ENCODE measurements around the gene TP53AIP1.

TP53AIP1 gene

GRCh38 chr11:128938156-128938885, 4.3 kb downstream of the TP53AIP1 start:
- Histone ChIP-seq H3K36me3 (ENCODE audit: insufficient read depth, insufficient read length, low read length) (no peaks in the 10 kb centered on the region), H3K9ac (ENCODE audit: insufficient read length, low read depth) (no peak overlapping the region), H3K9me3 (ENCODE audit: insufficient read depth, low read length) (no peaks in the 10 kb centered on the region), H3K27me3 (ENCODE audit: insufficient read depth, insufficient read length) (no peaks in the 10 kb centered on the region), H3K4me3 (ENCODE audit: insufficient read length, low read depth) (no peak overlapping the region), H3K4me1 (ENCODE audit: insufficient read depth, insufficient read length) (peaks cover 2% of the 10 kb centered on the region)
- DNase-seq (ENCODE audit: low read depth, low spot score): no peak
- TF ChIP-seq ZNF274 (IDR thresholded peaks at IDR 0.05; ENCODE audit: low read depth, low read length) (no peak), YY1 (IDR thresholded peaks at IDR 0.05; ENCODE audit: insufficient read depth, insufficient read length) (no peak), SUZ12 (IDR thresholded peaks at IDR 0.05; ENCODE audit: extremely low read depth, insufficient read depth, insufficient read length) (no peak)

- no peaks in the 10 kb centered on the region for H3K27me3 ChIP-seq (ENCODE audit: insufficient read depth, insufficient read length)
- peaks cover 2% of the 10 kb centered on the region for H3K4me1 ChIP-seq (ENCODE audit: insufficient read depth, insufficient read length)
- no peaks in the 10 kb centered on the region for H3K36me3 ChIP-seq (ENCODE audit: insufficient read depth, insufficient read length, low read length)
- TF ChIP-seq ZNF274 (IDR thresholded peaks at IDR 0.05; ENCODE audit: low read depth, low read length): no peak
- no peak for TF ChIP-seq YY1 (IDR thresholded peaks at IDR 0.05; ENCODE audit: insufficient read depth, insufficient read length)
- TF ChIP-seq SUZ12 (IDR thresholded peaks at IDR 0.05; ENCODE audit: extremely low read depth, insufficient read depth, insufficient read length): no peak
- H3K9ac ChIP-seq (ENCODE audit: insufficient read length, low read depth): no peak overlapping the region
- DNase-seq (ENCODE audit: low read depth, low spot score): no peak
- H3K9me3 ChIP-seq (ENCODE audit: insufficient read depth, low read length): no peaks in the 10 kb centered on the region
- no peak overlapping the region for H3K4me3 ChIP-seq (ENCODE audit: insufficient read length, low read depth)
These were observed 5.2 kb downstream of the TP53AIP1 start for GRCh38 chr11:128937480-128937879.

DNA sequence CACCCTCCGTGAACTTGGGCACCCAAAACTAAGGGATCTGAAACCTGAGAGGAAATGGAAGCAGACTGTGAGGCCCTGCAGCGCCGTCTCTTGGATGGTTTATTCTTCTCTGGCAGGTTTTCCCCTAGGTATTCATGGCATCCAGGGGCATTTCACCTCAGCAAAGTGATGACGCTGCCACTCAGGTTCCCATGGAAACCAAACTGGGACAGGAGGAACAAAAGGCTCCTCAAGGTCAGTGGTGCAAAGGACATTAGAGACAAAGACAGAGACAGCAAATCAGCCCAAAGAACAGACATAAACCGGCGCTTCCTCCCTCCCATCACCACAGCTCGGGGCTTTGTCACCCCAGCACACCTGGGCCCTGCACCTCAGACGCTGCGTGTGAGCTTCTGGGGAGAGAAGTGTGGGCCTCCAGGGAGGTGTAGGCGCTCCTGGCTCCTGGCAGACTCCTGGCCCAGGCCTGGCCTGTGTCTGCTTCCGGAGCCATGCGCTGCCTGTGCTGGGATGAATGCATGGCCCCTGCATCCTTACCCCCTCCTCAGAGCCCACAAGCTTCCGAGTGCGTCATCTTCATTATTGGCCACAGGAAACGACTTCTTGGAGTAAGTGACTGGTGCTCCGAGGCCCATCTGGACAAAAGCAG, 5.9 kb downstream of the TP53AIP1 start:
- peak; percentile 63 for DNase-seq (ENCODE audit: low read depth, low spot score)
- H3K4me1 ChIP-seq (ENCODE audit: insufficient read depth, insufficient read length): peaks cover 2% of the 10 kb centered on the region
- H3K9ac ChIP-seq (ENCODE audit: insufficient read length, low read depth): no peak overlapping the region
- H3K4me3 ChIP-seq (ENCODE audit: insufficient read length, low read depth): no peak overlapping the region
- no peaks in the 10 kb centered on the region for H3K27me3 ChIP-seq (ENCODE audit: insufficient read depth, insufficient read length)
- TF ChIP-seq ZNF274 (IDR thresholded peaks at IDR 0.05; ENCODE audit: low read depth, low read length) (no peak), YY1 (IDR thresholded peaks at IDR 0.05; ENCODE audit: insufficient read depth, insufficient read length) (no peak), SUZ12 (IDR thresholded peaks at IDR 0.05; ENCODE audit: extremely low read depth, insufficient read depth, insufficient read length) (no peak)
- H3K36me3 ChIP-seq (ENCODE audit: insufficient read depth, insufficient read length, low read length): no peaks in the 10 kb centered on the region
- no peaks in the 10 kb centered on the region for H3K9me3 ChIP-seq (ENCODE audit: insufficient read depth, low read length)

DNA sequence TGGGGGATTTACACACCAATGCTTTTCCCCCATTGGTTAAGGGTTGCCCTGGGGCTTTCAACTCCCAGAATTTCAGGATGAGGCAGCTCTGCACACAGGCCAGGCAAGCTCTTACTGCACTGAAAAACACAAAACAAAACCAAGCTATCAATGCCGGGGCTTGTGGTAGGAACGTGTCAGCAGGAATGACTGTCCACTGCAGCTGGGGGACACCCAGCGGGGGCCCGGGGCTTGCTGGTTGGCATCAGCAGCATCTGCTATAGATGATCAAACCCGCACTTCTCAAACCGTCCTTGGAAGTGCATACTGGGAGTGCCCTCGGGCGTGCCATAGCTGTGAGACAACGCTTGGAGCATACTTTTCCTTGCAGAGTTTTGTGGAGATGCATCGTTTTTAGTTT, 7.7 kb downstream of the TP53AIP1 start:
- no peak for DNase-seq (ENCODE audit: low read depth, low spot score)
- no peaks in the 10 kb centered on the region for H3K27me3 ChIP-seq (ENCODE audit: insufficient read depth, insufficient read length)
- H3K36me3 ChIP-seq (ENCODE audit: insufficient read depth, insufficient read length, low read length): no peaks in the 10 kb centered on the region
- no peak overlapping the region for H3K9ac ChIP-seq (ENCODE audit: insufficient read length, low read depth)
- no peak for TF ChIP-seq YY1 (IDR thresholded peaks at IDR 0.05; ENCODE audit: insufficient read depth, insufficient read length)
- TF ChIP-seq SUZ12 (IDR thresholded peaks at IDR 0.05; ENCODE audit: extremely low read depth, insufficient read depth, insufficient read length): no peak
- no peak for TF ChIP-seq ZNF274 (IDR thresholded peaks at IDR 0.05; ENCODE audit: low read depth, low read length)
- H3K4me3 ChIP-seq (ENCODE audit: insufficient read length, low read depth): no peak overlapping the region
- H3K4me1 ChIP-seq (ENCODE audit: insufficient read depth, insufficient read length): peaks cover 2% of the 10 kb centered on the region
- no peaks in the 10 kb centered on the region for H3K9me3 ChIP-seq (ENCODE audit: insufficient read depth, low read length)

- H3K4me1 ChIP-seq (ENCODE audit: insufficient read depth, insufficient read length): peaks cover 5% of the 10 kb centered on the region
- no peaks in the 10 kb centered on the region for H3K36me3 ChIP-seq (ENCODE audit: insufficient read depth, insufficient read length, low read length)
- DNase-seq (ENCODE audit: low read depth, low spot score): no peak
- H3K9ac ChIP-seq (ENCODE audit: insufficient read length, low read depth): no peak overlapping the region
- no peak for TF ChIP-seq ZNF274 (IDR thresholded peaks at IDR 0.05; ENCODE audit: low read depth, low read length)
- no peak for TF ChIP-seq SUZ12 (IDR thresholded peaks at IDR 0.05; ENCODE audit: extremely low read depth, insufficient read depth, insufficient read length)
- TF ChIP-seq YY1 (IDR thresholded peaks at IDR 0.05; ENCODE audit: insufficient read depth, insufficient read length): no peak
- no peaks in the 10 kb centered on the region for H3K9me3 ChIP-seq (ENCODE audit: insufficient read depth, low read length)
- no peaks in the 10 kb centered on the region for H3K27me3 ChIP-seq (ENCODE audit: insufficient read depth, insufficient read length)
- H3K4me3 ChIP-seq (ENCODE audit: insufficient read length, low read depth): no peak overlapping the region
These were observed 8.3 kb downstream of the TP53AIP1 start for GRCh38 chr11:128934351-128934750.

DNA sequence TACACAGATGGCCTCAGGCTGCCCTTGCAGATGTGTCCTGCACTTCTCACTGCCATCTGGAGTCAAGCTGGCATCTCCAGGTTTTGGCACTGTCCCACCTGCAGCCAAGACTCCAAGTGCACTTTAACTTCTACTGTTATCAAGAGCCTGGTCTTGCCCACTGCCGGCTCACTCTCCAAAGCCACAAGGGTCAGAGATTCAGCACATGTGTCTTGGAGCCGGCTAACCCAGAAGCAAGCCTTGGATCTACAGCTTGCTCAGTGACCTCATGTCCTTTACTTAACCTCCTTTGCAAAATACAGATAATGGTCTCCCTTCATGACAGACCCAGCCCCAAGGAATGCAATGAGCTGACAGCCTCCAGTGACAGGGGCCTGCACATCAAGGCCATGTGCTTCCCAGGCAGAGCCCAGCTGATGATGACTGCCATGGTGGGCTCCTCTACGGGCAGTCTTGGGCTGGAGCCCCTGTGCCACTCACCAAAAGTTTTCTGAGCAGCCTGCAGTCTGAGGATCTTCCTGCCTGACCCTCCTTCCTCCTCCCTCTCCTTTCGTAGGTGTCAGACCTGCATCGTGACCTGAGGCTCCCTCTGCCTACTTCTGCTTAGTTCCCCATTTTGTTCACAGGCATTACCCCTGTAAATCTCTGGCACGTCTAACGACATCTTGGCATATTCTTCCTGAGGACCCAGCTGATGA, 9.0 kb downstream of the TP53AIP1 start:
- Histone ChIP-seq H3K27me3 (ENCODE audit: insufficient read depth, insufficient read length) (no peaks in the 10 kb centered on the region), H3K9ac (ENCODE audit: insufficient read length, low read depth) (no peak overlapping the region), H3K9me3 (ENCODE audit: insufficient read depth, low read length) (no peaks in the 10 kb centered on the region), H3K4me1 (ENCODE audit: insufficient read depth, insufficient read length) (peaks cover 7% of the 10 kb centered on the region), H3K4me3 (ENCODE audit: insufficient read length, low read depth) (no peak overlapping the region), H3K36me3 (ENCODE audit: insufficient read depth, insufficient read length, low read length) (no peaks in the 10 kb centered on the region)
- DNase-seq (ENCODE audit: low read depth, low spot score): no peak
- TF ChIP-seq SUZ12 (IDR thresholded peaks at IDR 0.05; ENCODE audit: extremely low read depth, insufficient read depth, insufficient read length) (no peak), YY1 (IDR thresholded peaks at IDR 0.05; ENCODE audit: insufficient read depth, insufficient read length) (no peak), ZNF274 (IDR thresholded peaks at IDR 0.05; ENCODE audit: low read depth, low read length) (no peak)

DNA sequence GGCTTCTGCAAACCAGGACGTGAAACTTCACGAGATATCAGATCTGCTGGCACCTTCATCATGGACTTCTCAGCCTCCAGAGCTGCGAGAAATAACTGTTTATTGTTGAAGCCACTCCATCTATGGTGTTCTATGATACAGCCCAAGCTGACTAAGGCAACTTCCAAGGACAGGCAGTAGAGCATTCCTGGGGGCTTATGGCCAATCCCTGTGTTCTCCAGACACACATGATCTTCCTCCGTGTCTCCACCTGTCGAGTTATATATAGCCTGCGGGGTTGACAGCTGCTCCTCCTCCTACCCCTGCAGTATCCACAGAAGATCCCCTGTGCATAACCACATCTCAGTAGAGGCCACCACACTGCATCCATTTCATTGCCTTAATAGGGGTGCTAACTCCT, 11.0 kb downstream of the TP53AIP1 start:
- Histone ChIP-seq H3K9ac (ENCODE audit: insufficient read length, low read depth) (no peak overlapping the region), H3K4me3 (ENCODE audit: insufficient read length, low read depth) (no peak overlapping the region), H3K4me1 (ENCODE audit: insufficient read depth, insufficient read length) (peaks cover 9% of the 10 kb centered on the region), H3K27me3 (ENCODE audit: insufficient read depth, insufficient read length) (no peaks in the 10 kb centered on the region), H3K9me3 (ENCODE audit: insufficient read depth, low read length) (no peaks in the 10 kb centered on the region), H3K36me3 (ENCODE audit: insufficient read depth, insufficient read length, low read length) (no peaks in the 10 kb centered on the region)
- no peak for TF ChIP-seq YY1 (IDR thresholded peaks at IDR 0.05; ENCODE audit: insufficient read depth, insufficient read length)
- no peak for TF ChIP-seq SUZ12 (IDR thresholded peaks at IDR 0.05; ENCODE audit: extremely low read depth, insufficient read depth, insufficient read length)
- no peak for TF ChIP-seq ZNF274 (IDR thresholded peaks at IDR 0.05; ENCODE audit: low read depth, low read length)
- DNase-seq (ENCODE audit: low read depth, low spot score): no peak

All from NT2/D1 (cell line).